HepG2 (cell line): ENCODE measurements around the gene MRPL10. TPM values are rescaled to one million over a fixed set of nuclear protein-coding genes. Genes with fewer than 3 reads are reported as not detected.

Experiments
- ATAC-seq: fragments of 200-7000 bp; cut with Tn5 transposase; 3 replicates; pipeline ENCODE4 v1.9.1; 2020; ENCODE audit warnings: mild to moderate bottlenecking, moderate library complexity
- BruUV-seq: library from RNA; stranded (reverse); fragments of 400-500 nt; replicated peaks from 2 replicates; lab custom pipeline; 2021; lab: Mats Ljungman, UMichigan
- CTCF ChIA-PET: fragments of 300-600 bp; formaldehyde crosslinking; extraction: SDS; loops from one replicate; lab custom pipeline; 2021; ENCODE audit warnings: low total read pairs, inconsistent platforms, low intra/inter-chr PET ratio; lab: Yijun Ruan, JAX
- POLR2A ChIA-PET: fragments of 350-600 bp; sonication (Branson Sonifier 250); formaldehyde crosslinking; loops from one replicate; lab custom pipeline; 2020; ENCODE audit warnings: antibody characterized with exemption, inconsistent platforms; lab: Yijun Ruan, JAX
- DNase-seq: peaks from one replicate; pipeline ENCODE4 v3.0.0-alpha.2; 2015; ENCODE audit warnings: low spot score
- FAIRE-seq: peaks from 3 replicates; lab custom pipeline; 2011; peaks lifted over from hg19 to GRCh38; lab: Jason Lieb, UNC
- H2AFZ ChIP-seq: one replicate; pipeline ENCODE4 v1.6.1; 2011; ENCODE audit warnings: low read length, inconsistent platforms
- H3K27ac ChIP-seq: fragments of 300-600 bp; 3 replicates; pipeline ENCODE4 v1.8.0; 2011; ENCODE audit warnings: mixed run types, mild to moderate bottlenecking, mixed read lengths, low read length, inconsistent platforms; ENCODE audit not compliant: insufficient read depth; ENCODE audit errors: extremely low read length
- H3K27me3 ChIP-seq, 2 experiments: fragments of 200-600 bp in 1 of 2; 2 replicates in 1 of 2; 3 replicates in 1 of 2; pipeline versions ENCODE4 v1.6.0 to v1.8.0; 2011; ENCODE audit warnings: low read length in 2 of 2, mild to moderate bottlenecking in 2 of 2, moderate library complexity in 2 of 2, inconsistent platforms in 1 of 2; ENCODE audit not compliant: insufficient read depth in 2 of 2, control insufficient read depth in 1 of 2
- H3K36me3 ChIP-seq, 2 experiments: fragments of 200-600 bp in 1 of 2; replicated peaks in 1 of 2; 2 replicates in 1 of 2; 3 replicates in 1 of 2; pipeline versions ENCODE4 v1.5.1 to v1.8.0; 2011; ENCODE audit warnings: low read length in 2 of 2, inconsistent platforms in 1 of 2; ENCODE audit not compliant: insufficient read depth in 2 of 2, control insufficient read depth in 1 of 2
- H3K4me1 ChIP-seq: 2 replicates; pipeline ENCODE4 v1.5.1; 2012; ENCODE audit warnings: low read length, inconsistent platforms; ENCODE audit not compliant: insufficient read depth
- H3K4me2 ChIP-seq: 2 replicates; pipeline ENCODE4 v1.6.0; 2011; ENCODE audit warnings: low read depth, low read length, inconsistent platforms
- H3K4me3 ChIP-seq, 3 experiments: fragments of 200-600 bp in 1 of 3; sonication (generic), shearing (Covaris generic) in 1 of 3; replicated peaks in 1 of 3; 2 replicates each; pipeline ENCODE4 v1.5.1; 2011 to 2016; ENCODE audit warnings: low read length in 3 of 3, inconsistent platforms in 2 of 3, low read depth in 2 of 3, mild to moderate bottlenecking in 2 of 3, control low read depth in 1 of 3, mixed read lengths in 1 of 3; ENCODE audit not compliant: insufficient read depth in 1 of 3
- H3K79me2 ChIP-seq: one replicate; pipeline ENCODE4 v1.6.1; 2011; ENCODE audit warnings: low read length, inconsistent platforms; ENCODE audit not compliant: insufficient read depth
- H3K9ac ChIP-seq: 2 replicates; pipeline ENCODE4 v1.6.0; 2011; ENCODE audit warnings: mild to moderate bottlenecking, low read depth, low read length, inconsistent platforms; ENCODE audit not compliant: insufficient read depth
- H3K9me3 ChIP-seq: 2 replicates; pipeline ENCODE4 v1.5.1; 2012; ENCODE audit warnings: mild to moderate bottlenecking, low read length
- H4K20me1 ChIP-seq: 2 replicates; pipeline ENCODE4 v1.6.0; 2011; ENCODE audit warnings: inconsistent platforms, mild to moderate bottlenecking, low read length, moderate library complexity; ENCODE audit not compliant: insufficient read depth
- AHR ChIP-seq: IDR thresholded peaks from 2 replicates; pipeline ENCODE4 v1.6.1; 2018; ENCODE audit warnings: missing genetic modification reagents, missing compliant biosample characterization
- ARNTL ChIP-seq: sonication (generic); formaldehyde crosslinking; IDR thresholded peaks from 2 replicates; pipeline ENCODE4 v1.4.0; 2020; ENCODE audit warnings: mild to moderate bottlenecking, missing genetic modification reagents
- REPIN1 ChIP-seq: sonication (generic); formaldehyde crosslinking; IDR thresholded peaks from 2 replicates; pipeline ENCODE4 v1.8.0; 2022; ENCODE audit warnings: missing genetic modification reagents, low read depth, mild to moderate bottlenecking, borderline replicate concordance
- SRSF9 ChIP-seq: fragments of 200-400 bp; formaldehyde crosslinking; IDR thresholded peaks from 2 replicates; pipeline ENCODE4 v1.6.1; 2018; ENCODE audit warnings: borderline replicate concordance, mild to moderate bottlenecking, low read depth, low read length; ENCODE audit not compliant: insufficient read depth, poor library complexity, severe bottlenecking
- THAP11 ChIP-seq: IDR thresholded peaks from 2 replicates; pipeline ENCODE4 v1.6.1; 2016; ENCODE audit warnings: missing biosample characterization, missing genetic modification reagents
- U2AF2 ChIP-seq: fragments of 200-400 bp; formaldehyde crosslinking; IDR thresholded peaks from 2 replicates; pipeline ENCODE4 v1.6.1; 2017; ENCODE audit warnings: low read depth, mild to moderate bottlenecking, low read length
- ZNF12 ChIP-seq: sonication (generic); formaldehyde crosslinking; IDR thresholded peaks from 2 replicates; pipeline ENCODE4 v1.5.0; 2020; ENCODE audit warnings: missing genetic modification reagents
- ZNF136 ChIP-seq: sonication (generic); formaldehyde crosslinking; IDR thresholded peaks from 2 replicates; pipeline ENCODE4 v1.8.1; 2022; ENCODE audit warnings: low read depth, mild to moderate bottlenecking, moderate library complexity, missing genetic modification reagents
- ZNF547 ChIP-seq: sonication (generic); formaldehyde crosslinking; IDR thresholded peaks from 2 replicates; pipeline ENCODE4 v1.5.1; 2020; ENCODE audit warnings: mild to moderate bottlenecking, missing genetic modification reagents
- ZNF670 ChIP-seq: sonication (generic); formaldehyde crosslinking; IDR thresholded peaks from 2 replicates; pipeline ENCODE4 v1.8.0; 2022; ENCODE audit warnings: mild to moderate bottlenecking, missing genetic modification reagents, borderline replicate concordance
- ZSCAN29 ChIP-seq: sonication (generic); formaldehyde crosslinking; conservative IDR thresholded peaks from 2 replicates; pipeline ENCODE4 v1.4.0; 2020; ENCODE audit warnings: mild to moderate bottlenecking, missing genetic modification reagents
- WGBS: methylation state at CpG from one replicate; pipeline ENCODE4 v1.1.6; 2017; ENCODE audit warnings: low lambda C conversion rate; 5-methylcytosine and 5-hydroxymethylcytosine counted together
- in situ Hi-C: cut with HindIII; loops from 2 replicates; pipeline ENCODE4 v1.10.0; 2017; ENCODE audit warnings: low pct_unique_long_range_greater_than_20kb; ENCODE audit not compliant: extremely low pct_ligation_motif_present
- intact Hi-C: fragments of 100-400 bp; cut with micrococcal nuclease; formaldehyde crosslinking; loops from one replicate; pipeline ENCODE4 v1.10.0; 2022; ENCODE audit not compliant: unreplicated experiment
- polyA plus RNA-seq, 8 experiments: library from polyadenylated mRNA; depleted of rRNA in 3 of 8; stranded (reverse) in 7 of 8; unstranded in 1 of 8; fragments of >200 nt; fragmentation: Illumina TruSeq in 4 of 8; extraction: Trizol in 4 of 8; gene quantifications; 2 replicates each; pipeline versions ENCODE4 v1.2.1 to v1.2.3, GENCODE V29; 2011 to 2016; ENCODE audit warnings: low read depth in 4 of 8, missing spikeins in 1 of 8, mixed read lengths in 1 of 8; ENCODE audit not compliant: insufficient read depth in 1 of 8
- total RNA-seq, 5 experiments: library from RNA; depleted of rRNA; stranded (reverse); fragments of >200 nt; fragmentation: Illumina TruSeq; extraction: Trizol; gene quantifications; 2 replicates each; pipeline ENCODE4 v1.2.3, GENCODE V29; 2016; ENCODE audit warnings: low read depth in 1 of 5
- TF ChIP-seq, protein P1 (sequence below): sonication (generic); formaldehyde crosslinking; IDR thresholded peaks from 2 replicates; pipeline ENCODE4 v1.4.0; 2020; ENCODE audit warnings: missing genetic modification reagents, mild to moderate bottlenecking, borderline replicate concordance
- TF ChIP-seq, protein P2 (sequence below): sonication (generic); formaldehyde crosslinking; IDR thresholded peaks from 2 replicates; pipeline ENCODE4 v1.8.0; 2022; ENCODE audit warnings: mild to moderate bottlenecking, missing genetic modification reagents, moderate library complexity
- TF ChIP-seq, protein P3 (sequence below): IDR thresholded peaks from 2 replicates; pipeline ENCODE4 v1.6.1; 2016; ENCODE audit warnings: low read depth
- TF ChIP-seq, protein P4 (sequence below): sonication (generic); formaldehyde crosslinking; IDR thresholded peaks from 2 replicates; pipeline ENCODE4 v1.8.1; 2023; ENCODE audit warnings: missing genetic modification reagents, mild to moderate bottlenecking, borderline replicate concordance
- TF ChIP-seq, protein P5 (sequence below): sonication (generic); formaldehyde crosslinking; IDR thresholded peaks from 2 replicates; pipeline ENCODE4 v1.5.0; 2020; ENCODE audit warnings: missing genetic modification reagents

MRPL10 gene
- total and polyA plus RNA-seq, 2 of the 13 experiments (the other 11 are each of a cell fraction or from before 2014, with no cell fraction given) = 56.7 to 149 TPM

DNA sequence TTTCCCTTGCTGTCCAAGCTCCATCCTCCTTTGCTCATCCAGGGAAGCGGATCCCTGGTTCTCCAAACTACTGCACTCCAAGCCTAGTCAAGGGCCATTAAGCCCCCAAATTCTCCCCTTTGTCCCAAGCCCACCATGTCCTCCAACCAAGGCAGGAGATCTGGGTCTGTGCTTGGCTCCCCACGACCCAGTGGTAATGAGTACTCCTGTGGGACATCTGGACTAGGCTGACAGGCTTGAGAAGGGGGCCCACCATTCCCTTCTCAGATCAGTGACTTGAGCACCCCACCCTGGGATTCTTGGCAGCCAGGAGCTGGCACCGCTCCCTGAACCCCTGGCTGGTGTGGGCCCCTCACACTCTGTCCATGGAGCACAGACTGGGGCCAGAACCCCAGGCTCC, 26.9 kb downstream of the MRPL10 start (continued):
- no peak for TF ChIP-seq ZNF547
- TF ChIP-seq ARNTL (CRISPR knock-in tag) = no peak
- no peak for TF ChIP-seq U2AF2
- TF ChIP-seq REPIN1 (CRISPR knock-in tag) = no peak
- TF ChIP-seq, protein P1, sequence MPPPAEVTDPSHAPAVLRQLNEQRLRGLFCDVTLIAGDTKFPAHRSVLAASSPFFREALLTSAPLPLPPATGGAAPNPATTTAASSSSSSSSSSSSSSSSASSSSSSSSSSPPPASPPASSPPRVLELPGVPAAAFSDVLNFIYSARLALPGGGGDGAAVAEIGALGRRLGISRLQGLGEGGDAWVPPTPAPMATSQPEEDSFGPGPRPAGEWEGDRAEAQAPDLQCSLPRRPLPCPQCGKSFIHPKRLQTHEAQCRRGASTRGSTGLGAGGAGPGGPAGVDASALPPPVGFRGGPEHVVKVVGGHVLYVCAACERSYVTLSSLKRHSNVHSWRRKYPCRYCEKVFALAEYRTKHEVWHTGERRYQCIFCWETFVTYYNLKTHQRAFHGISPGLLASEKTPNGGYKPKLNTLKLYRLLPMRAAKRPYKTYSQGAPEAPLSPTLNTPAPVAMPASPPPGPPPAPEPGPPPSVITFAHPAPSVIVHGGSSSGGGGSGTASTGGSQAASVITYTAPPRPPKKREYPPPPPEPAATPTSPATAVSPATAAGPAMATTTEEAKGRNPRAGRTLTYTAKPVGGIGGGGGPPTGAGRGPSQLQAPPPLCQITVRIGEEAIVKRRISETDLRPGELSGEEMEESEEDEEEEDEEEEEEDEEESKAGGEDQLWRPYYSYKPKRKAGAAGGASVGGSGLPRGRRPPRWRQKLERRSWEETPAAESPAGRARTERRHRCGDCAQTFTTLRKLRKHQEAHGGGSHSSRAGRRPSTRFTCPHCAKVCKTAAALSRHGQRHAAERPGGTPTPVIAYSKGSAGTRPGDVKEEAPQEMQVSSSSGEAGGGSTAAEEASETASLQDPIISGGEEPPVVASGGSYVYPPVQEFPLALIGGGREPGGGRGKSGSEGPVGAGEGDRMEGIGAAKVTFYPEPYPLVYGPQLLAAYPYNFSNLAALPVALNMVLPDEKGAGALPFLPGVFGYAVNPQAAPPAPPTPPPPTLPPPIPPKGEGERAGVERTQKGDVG (CRISPR knock-in tag) = no peak

DNA sequence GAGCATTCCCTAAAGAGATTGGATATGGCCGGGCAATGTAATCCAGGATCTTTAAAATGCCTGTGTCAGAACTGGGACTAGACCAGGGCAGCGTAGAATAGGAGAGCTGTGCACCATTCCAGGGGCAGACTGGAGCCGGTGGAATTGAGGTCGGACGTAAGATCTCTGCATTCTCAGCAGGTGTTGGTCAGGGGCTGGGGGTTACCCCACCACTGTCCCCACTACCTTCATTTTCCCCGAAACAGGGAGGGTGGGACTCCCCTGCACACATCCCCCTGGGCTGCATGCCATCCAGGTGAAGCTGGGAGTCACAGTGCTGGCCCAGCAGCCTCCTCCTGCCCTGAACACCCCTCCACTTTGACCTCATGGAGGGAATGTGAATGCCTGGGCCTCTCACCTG, 27.6 kb downstream of the MRPL10 start:
- in situ Hi-C loops = no loop called here
- Histone ChIP-seq H3K9me3 (no peaks in the 10 kb centered on the region), H3K4me2 (no peak overlapping the region), H3K79me2 (no peaks in the 10 kb centered on the region), H3K9ac (no peak overlapping the region), H4K20me1 (peaks cover 4% of the 10 kb centered on the region; the same call in 1 of the 2 replicates), H2AFZ (no peak overlapping the region), H3K4me3 (no peak overlapping the region), H3K27me3 (peaks cover 4 to 16% of the 10 kb centered on the region in 2 experiments; a peak in 3 of 5 replicates), H3K27ac (no peak overlapping the region), H3K4me1 (no peaks in the 10 kb centered on the region), H3K36me3 (peaks cover 0 to 3% of the 10 kb centered on the region in 2 experiments; a peak in 3 of 5 replicates)
- no peak for FAIRE-seq
- no peak for ATAC-seq
- ChIA-PET CTCF (no interaction called here), POLR2A (no interaction called here)
- 38% methylated on average over 6 of the region's 6 CpGs for WGBS
- intact Hi-C loops = no loop called here
- DNase-seq = no peak
- BruUV-seq = no TSS peak
- TF ChIP-seq SRSF9 (no peak), THAP11 (CRISPR knock-in tag) (no peak), ZNF136 (CRISPR knock-in tag) (no peak), ZNF670 (CRISPR knock-in tag) (no peak), ZNF12 (no peak), ZSCAN29 (no peak), AHR (no peak)
- TF ChIP-seq, protein P2, sequence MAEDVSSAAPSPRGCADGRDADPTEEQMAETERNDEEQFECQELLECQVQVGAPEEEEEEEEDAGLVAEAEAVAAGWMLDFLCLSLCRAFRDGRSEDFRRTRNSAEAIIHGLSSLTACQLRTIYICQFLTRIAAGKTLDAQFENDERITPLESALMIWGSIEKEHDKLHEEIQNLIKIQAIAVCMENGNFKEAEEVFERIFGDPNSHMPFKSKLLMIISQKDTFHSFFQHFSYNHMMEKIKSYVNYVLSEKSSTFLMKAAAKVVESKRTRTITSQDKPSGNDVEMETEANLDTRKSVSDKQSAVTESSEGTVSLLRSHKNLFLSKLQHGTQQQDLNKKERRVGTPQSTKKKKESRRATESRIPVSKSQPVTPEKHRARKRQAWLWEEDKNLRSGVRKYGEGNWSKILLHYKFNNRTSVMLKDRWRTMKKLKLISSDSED (CRISPR knock-in tag) = no peak
- TF ChIP-seq, protein P3, sequence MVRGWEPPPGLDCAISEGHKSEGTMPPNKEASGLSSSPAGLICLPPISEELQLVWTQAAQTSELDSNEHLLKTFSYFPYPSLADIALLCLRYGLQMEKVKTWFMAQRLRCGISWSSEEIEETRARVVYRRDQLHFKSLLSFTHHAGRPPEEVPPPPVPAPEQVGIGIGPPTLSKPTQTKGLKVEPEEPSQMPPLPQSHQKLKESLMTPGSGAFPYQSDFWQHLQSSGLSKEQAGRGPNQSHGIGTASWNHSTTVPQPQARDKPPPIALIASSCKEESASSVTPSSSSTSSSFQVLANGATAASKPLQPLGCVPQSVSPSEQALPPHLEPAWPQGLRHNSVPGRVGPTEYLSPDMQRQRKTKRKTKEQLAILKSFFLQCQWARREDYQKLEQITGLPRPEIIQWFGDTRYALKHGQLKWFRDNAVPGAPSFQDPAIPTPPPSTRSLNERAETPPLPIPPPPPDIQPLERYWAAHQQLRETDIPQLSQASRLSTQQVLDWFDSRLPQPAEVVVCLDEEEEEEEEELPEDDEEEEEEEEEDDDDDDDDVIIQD (CRISPR knock-in tag) = no peak
- TF ChIP-seq, protein P4, sequence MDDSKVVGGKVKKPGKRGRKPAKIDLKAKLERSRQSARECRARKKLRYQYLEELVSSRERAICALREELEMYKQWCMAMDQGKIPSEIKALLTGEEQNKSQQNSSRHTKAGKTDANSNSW = no peak
- TF ChIP-seq, protein P5, sequence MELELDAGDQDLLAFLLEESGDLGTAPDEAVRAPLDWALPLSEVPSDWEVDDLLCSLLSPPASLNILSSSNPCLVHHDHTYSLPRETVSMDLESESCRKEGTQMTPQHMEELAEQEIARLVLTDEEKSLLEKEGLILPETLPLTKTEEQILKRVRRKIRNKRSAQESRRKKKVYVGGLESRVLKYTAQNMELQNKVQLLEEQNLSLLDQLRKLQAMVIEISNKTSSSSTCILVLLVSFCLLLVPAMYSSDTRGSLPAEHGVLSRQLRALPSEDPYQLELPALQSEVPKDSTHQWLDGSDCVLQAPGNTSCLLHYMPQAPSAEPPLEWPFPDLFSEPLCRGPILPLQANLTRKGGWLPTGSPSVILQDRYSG (CRISPR knock-in tag) = no peak
